GM23248 (cell line): ENCODE measurements around the gene CASQ1. TPM values are rescaled to one million over a fixed set of nuclear protein-coding genes. Genes with fewer than 3 reads are reported as not detected.

Experiments
- DNase-seq: peaks from one replicate; pipeline ENCODE4 v3.0.0-alpha.2; 2015
- H2AFZ ChIP-seq: fragments of 200-600 bp; sonication (generic); 2 replicates; pipeline ENCODE4 v1.6.1; 2016; ENCODE audit warnings: antibody characterized with exemption
- H3F3A ChIP-seq: fragments of 200-600 bp; sonication (generic); 2 replicates; pipeline ENCODE4 v1.6.1; 2016; ENCODE audit warnings: mild to moderate bottlenecking, antibody characterized with exemption, mixed run types; ENCODE audit not compliant: insufficient read depth
- H3K27ac ChIP-seq: fragments of 200-600 bp; sonication (generic); 2 replicates; pipeline ENCODE4 v1.5.1; 2016; ENCODE audit warnings: mild to moderate bottlenecking
- H3K27me3 ChIP-seq: fragments of 200-600 bp; sonication (generic); replicated peaks from 2 replicates; pipeline ENCODE4 v1.6.1; 2016; ENCODE audit warnings: mild to moderate bottlenecking; ENCODE audit not compliant: insufficient read depth
- H3K36me3 ChIP-seq: fragments of 200-600 bp; sonication (generic); 2 replicates; pipeline ENCODE4 v1.6.1; 2016; ENCODE audit warnings: low read depth, mild to moderate bottlenecking
- H3K4me1 ChIP-seq: fragments of 200-600 bp; sonication (generic); 2 replicates; pipeline ENCODE4 v1.6.1; 2016; ENCODE audit warnings: mild to moderate bottlenecking; ENCODE audit not compliant: insufficient read depth
- H3K4me2 ChIP-seq: fragments of 200-600 bp; sonication (generic); one replicate; pipeline ENCODE4 v1.6.1; 2016; ENCODE audit warnings: mild to moderate bottlenecking; ENCODE audit not compliant: unreplicated experiment
- H3K4me3 ChIP-seq: fragments of 200-600 bp; sonication (generic); 2 replicates; pipeline ENCODE4 v1.5.1; 2016; ENCODE audit warnings: mild to moderate bottlenecking
- H3K79me2 ChIP-seq: fragments of 200-600 bp; sonication (generic); 2 replicates; pipeline ENCODE4 v1.6.1; 2016; ENCODE audit warnings: mild to moderate bottlenecking; ENCODE audit not compliant: insufficient read depth
- H3K9ac ChIP-seq: fragments of 200-600 bp; sonication (generic); 2 replicates; pipeline ENCODE4 v1.6.1; 2016; ENCODE audit warnings: mild to moderate bottlenecking
- H3K9me2 ChIP-seq: fragments of 200-600 bp; sonication (generic); 2 replicates; pipeline ENCODE4 v1.6.1; 2016; ENCODE audit warnings: mixed run types, mild to moderate bottlenecking, moderate library complexity; ENCODE audit not compliant: insufficient read depth
- H3K9me3 ChIP-seq: fragments of 200-600 bp; sonication (generic); one replicate; pipeline ENCODE4 v1.6.1; 2017; ENCODE audit warnings: low read depth
- H4K20me1 ChIP-seq: fragments of 200-600 bp; sonication (generic); 2 replicates; pipeline ENCODE4 v1.6.0; 2016; ENCODE audit not compliant: insufficient read depth
- EZH2 ChIP-seq: fragments of 200-600 bp; sonication (generic); IDR thresholded peaks from 2 replicates; pipeline ENCODE4 v1.6.1; 2018; ENCODE audit warnings: antibody characterized with exemption, mild to moderate bottlenecking; ENCODE audit not compliant: insufficient read depth, poor library complexity, severe bottlenecking
- EZH2phosphoT487 ChIP-seq: fragments of 200-600 bp; sonication (generic); IDR thresholded peaks from 2 replicates; pipeline ENCODE4 v1.6.1; 2018; ENCODE audit warnings: antibody characterized with exemption, moderate library complexity, mild to moderate bottlenecking, low read depth; ENCODE audit not compliant: insufficient read depth
- WGBS, 2 experiments: methylation state at CpG; one replicate each; pipeline ENCODE4 v1.1.6; 2015 to 2017; ENCODE audit warnings: low lambda C conversion rate in 2 of 2, low coverage in 1 of 2; ENCODE audit errors: missing lambda C conversion rate in 2 of 2; 5-methylcytosine and 5-hydroxymethylcytosine counted together
- in situ Hi-C: fragments of 300-500 bp; cut with MboI; formaldehyde crosslinking; loops from 2 replicates; pipeline ENCODE4 v1.15.0; 2020
- polyA plus RNA-seq: library from polyadenylated mRNA; unstranded; fragments of >200 nt; fragmentation: Nextera tagmentation; extraction: Ambion mirVana; gene quantifications from 2 replicates; pipeline ENCODE4 v1.2.1, GENCODE V29; 2016
- total RNA-seq: library from RNA; depleted of rRNA; stranded (reverse); fragments of >200 nt; shearing (Covaris generic); gene quantifications from 2 replicates; pipeline ENCODE4 v1.2.3, GENCODE V29; 2014

The CASQ1 gene
- total and polyA plus RNA-seq, 2 experiments from 2014 or later, result 0.11 TPM; not detected in 1

GRCh38 chr1:160177231-160177630, 13.1 kb upstream of the CASQ1 start:
- 0 out of 2 replicates have a peak, but pooled peaks cover 5% of the 10 kb centered on the region for H3K27me3 ChIP-seq
- H3K9me3 ChIP-seq, result no peaks in the 10 kb centered on the region
- H3K9ac ChIP-seq, result no peak overlapping the region
- H3K27ac ChIP-seq, result no peak overlapping the region
- in situ Hi-C loops, result no loop called here
- no peaks in the 10 kb centered on the region for H3K79me2 ChIP-seq
- 97% methylated on average over 2 of the region's 2 CpGs for WGBS, 2 experiments
- H4K20me1 ChIP-seq, result no peaks in the 10 kb centered on the region
- no peaks in the 10 kb centered on the region for H3F3A ChIP-seq
- no peaks in the 10 kb centered on the region for H3K36me3 ChIP-seq
- no peaks in the 10 kb centered on the region for H3K4me1 ChIP-seq
- no peak overlapping the region for H3K4me2 ChIP-seq
- H3K9me2 ChIP-seq, result no peaks in the 10 kb centered on the region
- DNase-seq, result no peak
- no peak overlapping the region for H2AFZ ChIP-seq
- H3K4me3 ChIP-seq, result no peak overlapping the region
- no peak for TF ChIP-seq EZH2
- TF ChIP-seq EZH2phosphoT487, result no peak

DNA sequence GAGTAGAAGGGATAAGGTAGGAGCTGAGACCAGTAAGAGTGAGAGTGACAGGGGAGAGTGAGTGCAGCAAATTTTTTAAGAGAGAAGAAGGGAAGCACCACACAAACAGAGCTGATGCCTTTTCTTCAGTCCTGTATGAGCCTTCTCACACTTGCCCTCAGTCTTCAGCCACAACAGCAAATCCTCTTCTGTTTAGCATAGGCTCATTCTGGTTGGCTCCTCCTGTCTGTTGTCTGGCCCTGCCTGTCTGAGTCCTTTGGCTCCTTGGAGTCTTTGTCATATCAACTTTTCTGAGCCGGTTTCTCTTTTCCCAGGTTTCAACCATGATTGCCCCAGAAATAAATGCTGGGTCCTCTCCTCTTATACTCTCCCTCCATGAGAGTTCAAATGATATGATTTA, 12.7 kb upstream of the CASQ1 start:
- H4K20me1 ChIP-seq, result no peaks in the 10 kb centered on the region
- no peak overlapping the region for H3K4me3 ChIP-seq
- H3K79me2 ChIP-seq, result no peaks in the 10 kb centered on the region
- WGBS, 2 experiments, result 97 to 100% methylated on average over 1 of the region's 1 CpG
- H3K9me3 ChIP-seq, result no peaks in the 10 kb centered on the region
- H3K9ac ChIP-seq, result no peak overlapping the region
- H3K4me2 ChIP-seq, result no peak overlapping the region
- no peak overlapping the region for H3K27ac ChIP-seq
- TF ChIP-seq EZH2phosphoT487 (no peak), EZH2 (no peak)
- H3K4me1 ChIP-seq, result no peaks in the 10 kb centered on the region
- in situ Hi-C loops, result no loop called here
- no peaks in the 10 kb centered on the region for H3F3A ChIP-seq
- 0 out of 2 replicates have a peak, but pooled peaks cover 5% of the 10 kb centered on the region for H3K27me3 ChIP-seq
- H3K9me2 ChIP-seq, result no peaks in the 10 kb centered on the region
- DNase-seq, result no peak
- H2AFZ ChIP-seq, result no peak overlapping the region
- no peaks in the 10 kb centered on the region for H3K36me3 ChIP-seq

DNA sequence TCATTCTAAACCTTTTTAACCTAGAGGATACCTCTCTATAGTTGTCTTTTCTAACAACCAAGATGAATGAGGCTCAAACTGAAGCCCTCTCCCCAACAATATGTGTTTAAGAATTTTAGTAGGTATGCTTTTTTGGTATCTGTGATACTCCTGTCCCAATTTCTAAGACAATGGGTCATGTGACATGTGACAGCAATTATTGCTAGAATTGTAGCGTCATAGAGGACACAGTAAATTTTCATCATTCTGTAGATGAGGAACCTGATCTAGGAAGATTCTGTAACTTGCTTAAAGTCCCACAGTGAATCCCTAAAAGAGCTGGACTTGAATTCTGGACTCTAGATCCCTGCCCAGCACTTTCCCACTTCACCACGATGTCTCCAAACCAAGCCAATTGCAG, 11.6 kb upstream of the CASQ1 start:
- 0 out of 2 replicates have a peak, but pooled peaks cover 5% of the 10 kb centered on the region for H3K27me3 ChIP-seq
- no peak overlapping the region for H3K4me3 ChIP-seq
- no peaks in the 10 kb centered on the region for H3K9me2 ChIP-seq
- H4K20me1 ChIP-seq, result no peaks in the 10 kb centered on the region
- H2AFZ ChIP-seq, result no peak overlapping the region
- in situ Hi-C loops, result no loop called here
- no peak overlapping the region for H3K4me2 ChIP-seq
- H3K79me2 ChIP-seq, result no peaks in the 10 kb centered on the region
- 72 to 76% methylated on average over 2 of the region's 2 CpGs for WGBS, 2 experiments
- no peaks in the 10 kb centered on the region for H3K36me3 ChIP-seq
- no peaks in the 10 kb centered on the region for H3K9me3 ChIP-seq
- DNase-seq, result no peak
- H3K9ac ChIP-seq, result no peak overlapping the region
- no peaks in the 10 kb centered on the region for H3K4me1 ChIP-seq
- TF ChIP-seq EZH2 (no peak), EZH2phosphoT487 (no peak)
- no peak overlapping the region for H3K27ac ChIP-seq
- H3F3A ChIP-seq, result no peaks in the 10 kb centered on the region

GRCh38 chr1:160179336-160179735, 11.0 kb upstream of the CASQ1 start:
- no peaks in the 10 kb centered on the region for H4K20me1 ChIP-seq
- no peaks in the 10 kb centered on the region for H3F3A ChIP-seq
- H3K9me3 ChIP-seq, result no peaks in the 10 kb centered on the region
- no peaks in the 10 kb centered on the region for H3K9me2 ChIP-seq
- H3K4me3 ChIP-seq, result no peak overlapping the region
- peak; percentile 54 for DNase-seq
- in situ Hi-C loops, result no loop called here
- 0 out of 2 replicates have a peak, but pooled peaks cover 5% of the 10 kb centered on the region for H3K27me3 ChIP-seq
- no peak for TF ChIP-seq EZH2
- no peak for TF ChIP-seq EZH2phosphoT487
- no peak overlapping the region for H2AFZ ChIP-seq
- H3K36me3 ChIP-seq, result no peaks in the 10 kb centered on the region
- H3K79me2 ChIP-seq, result no peaks in the 10 kb centered on the region
- H3K4me2 ChIP-seq, result no peak overlapping the region
- no peaks in the 10 kb centered on the region for H3K4me1 ChIP-seq
- WGBS, 2 experiments, result 5 to 13% methylated on average over 4 of the region's 4 CpGs
- no peak overlapping the region for H3K27ac ChIP-seq
- no peak overlapping the region for H3K9ac ChIP-seq

GRCh38 chr1:160186246-160186645, 4.1 kb upstream of the CASQ1 start:
- H3K27me3 ChIP-seq, result no peaks in the 10 kb centered on the region
- TF ChIP-seq EZH2, result no peak
- TF ChIP-seq EZH2phosphoT487, result no peak
- H3K9me2 ChIP-seq, result no peaks in the 10 kb centered on the region
- no peaks in the 10 kb centered on the region for H3F3A ChIP-seq
- no peak overlapping the region for H3K9ac ChIP-seq
- no peak for DNase-seq
- no peak overlapping the region for H2AFZ ChIP-seq
- H3K9me3 ChIP-seq, result no peaks in the 10 kb centered on the region
- no peaks in the 10 kb centered on the region for H4K20me1 ChIP-seq
- H3K4me3 ChIP-seq, result no peak overlapping the region
- no peak overlapping the region for H3K4me2 ChIP-seq
- H3K4me1 ChIP-seq, result no peaks in the 10 kb centered on the region
- no peaks in the 10 kb centered on the region for H3K36me3 ChIP-seq
- H3K27ac ChIP-seq, result no peak overlapping the region
- WGBS, 2 experiments, result 67 to 74% methylated on average over 7 of the region's 7 CpGs
- in situ Hi-C loops, result no loop called here
- no peaks in the 10 kb centered on the region for H3K79me2 ChIP-seq
